Stomach (tissue), 4 donors: ENCODE results near the gene SLC25A52.

Experiments used
- CTCF ChIP-seq, 7 experiments: fragments of 450-650 bp in 4 of 7; fragments of 200-600 bp in 3 of 7; sonication (generic) in 3 of 7; IDR thresholded peaks; one replicate each; pipeline ENCODE4 v1.5.1; 2016 to 2019; ENCODE audit warnings: antibody characterized with exemption in 7 of 7, control low read depth in 2 of 7, mild to moderate bottlenecking in 1 of 7
- EP300 ChIP-seq: sonication (generic); formaldehyde crosslinking; IDR thresholded peaks from one replicate; pipeline ENCODE4 v1.6.1; 2017; ENCODE audit warnings: antibody characterized with exemption
- POLR2A ChIP-seq, 4 donors: fragments of 450-650 bp; IDR thresholded peaks; one replicate each; pipeline ENCODE4 v1.6.1; 2016; ENCODE audit warnings: antibody characterized with exemption in 4 of 4, control low read depth in 2 of 4, mild to moderate bottlenecking in 1 of 4, moderate library complexity in 1 of 4
- POLR2AphosphoS5 ChIP-seq, 3 donors: sonication (generic); formaldehyde crosslinking; IDR thresholded peaks; one replicate each; pipeline ENCODE4 v1.6.1; 2016; ENCODE audit warnings: antibody characterized with exemption in 3 of 3

DNA sequence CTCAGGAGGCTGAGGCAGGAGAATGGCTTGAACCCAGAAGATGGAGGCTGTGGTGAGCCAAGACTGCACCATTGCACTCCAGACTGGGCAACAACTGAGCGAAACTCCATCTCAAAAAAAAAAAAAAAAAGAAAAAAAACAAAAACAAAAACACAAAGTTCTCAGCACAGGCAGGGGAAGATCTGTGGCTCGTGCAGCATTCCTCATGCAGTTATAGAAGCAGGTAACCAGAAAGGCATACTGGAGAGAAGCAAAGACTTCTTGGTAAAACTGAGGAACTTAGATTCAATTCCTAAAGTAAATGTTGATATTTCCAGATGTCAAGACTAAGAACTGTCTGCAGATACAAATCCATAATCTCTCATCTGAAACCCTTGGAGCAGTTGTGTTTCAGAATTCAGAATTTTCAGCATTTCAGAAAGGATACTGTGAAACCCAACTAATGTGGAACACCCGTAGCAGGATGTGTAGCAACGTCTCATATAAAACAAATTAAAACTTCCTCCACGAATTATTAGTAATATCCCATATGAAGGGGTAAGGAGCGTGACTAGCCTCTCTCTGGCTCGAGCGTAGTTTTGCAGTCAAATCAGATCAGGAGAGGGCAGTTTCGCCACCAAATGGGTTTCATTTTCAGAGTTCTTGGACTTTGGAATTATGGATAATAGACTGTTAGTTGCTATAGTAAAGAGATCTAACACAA is 13.2 kb upstream of the SLC25A52 start:
- no peak for TF ChIP-seq CTCF (IDR thresholded peaks at IDR 0.05)
- no peak for TF ChIP-seq POLR2A (IDR thresholded peaks at IDR 0.05)
- TF ChIP-seq POLR2AphosphoS5 (IDR thresholded peaks at IDR 0.05): no peak
- TF ChIP-seq EP300: no peak
